ENCODE data around the gene NMNAT3. TPM values are rescaled to one million over a fixed set of nuclear protein-coding genes. Genes with fewer than 3 reads are reported as not detected.

NMNAT3 gene
- total RNA-seq, 1 donor from 2014 or later: 2.5 TPM

DNA sequence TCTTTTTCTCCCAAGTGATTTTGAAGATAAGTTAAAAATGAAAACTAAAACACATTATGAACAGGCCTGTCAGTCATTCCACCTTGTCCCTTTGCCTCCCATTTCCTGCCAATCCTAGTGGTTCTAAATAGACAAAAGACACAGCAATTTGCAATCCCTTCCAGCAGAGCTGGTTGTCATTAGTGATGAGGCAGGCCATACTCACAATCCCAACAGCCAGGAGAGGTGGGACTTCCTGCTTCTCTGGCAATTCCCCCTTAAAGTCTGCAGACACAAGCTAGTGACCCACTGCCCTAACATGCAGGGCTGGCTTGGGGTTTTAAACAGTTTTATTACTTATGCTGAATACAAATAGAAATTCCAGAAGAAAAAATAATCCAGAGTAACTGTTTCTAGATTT, 99.9 kb downstream of the NMNAT3 start:
- TF ChIP-seq, protein P1, sequence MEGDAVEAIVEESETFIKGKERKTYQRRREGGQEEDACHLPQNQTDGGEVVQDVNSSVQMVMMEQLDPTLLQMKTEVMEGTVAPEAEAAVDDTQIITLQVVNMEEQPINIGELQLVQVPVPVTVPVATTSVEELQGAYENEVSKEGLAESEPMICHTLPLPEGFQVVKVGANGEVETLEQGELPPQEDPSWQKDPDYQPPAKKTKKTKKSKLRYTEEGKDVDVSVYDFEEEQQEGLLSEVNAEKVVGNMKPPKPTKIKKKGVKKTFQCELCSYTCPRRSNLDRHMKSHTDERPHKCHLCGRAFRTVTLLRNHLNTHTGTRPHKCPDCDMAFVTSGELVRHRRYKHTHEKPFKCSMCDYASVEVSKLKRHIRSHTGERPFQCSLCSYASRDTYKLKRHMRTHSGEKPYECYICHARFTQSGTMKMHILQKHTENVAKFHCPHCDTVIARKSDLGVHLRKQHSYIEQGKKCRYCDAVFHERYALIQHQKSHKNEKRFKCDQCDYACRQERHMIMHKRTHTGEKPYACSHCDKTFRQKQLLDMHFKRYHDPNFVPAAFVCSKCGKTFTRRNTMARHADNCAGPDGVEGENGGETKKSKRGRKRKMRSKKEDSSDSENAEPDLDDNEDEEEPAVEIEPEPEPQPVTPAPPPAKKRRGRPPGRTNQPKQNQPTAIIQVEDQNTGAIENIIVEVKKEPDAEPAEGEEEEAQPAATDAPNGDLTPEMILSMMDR (IDR thresholded peaks at IDR 0.05): no peak
- Mint-ChIP-seq H3K4me3 (ENCODE audit: unreplicated experiment) (no peak overlapping the region), H3K9me3 (ENCODE audit: unreplicated experiment) (no peaks in the 10 kb centered on the region), H3K4me1 (ENCODE audit: unreplicated experiment) (no peaks in the 10 kb centered on the region), H3K27me3 (ENCODE audit: unreplicated experiment) (peaks cover 18% of the 10 kb centered on the region), H3K27ac (ENCODE audit: unreplicated experiment) (no peak overlapping the region), H3K36me3 (ENCODE audit: unreplicated experiment) (no peaks in the 10 kb centered on the region)
- no peak for DNase-seq (ENCODE audit: extremely low spot score, unreplicated experiment)

GRCh38 chr3:139577346-139577745, 100.4 kb downstream of the NMNAT3 start:
- no peak for DNase-seq (ENCODE audit: extremely low spot score, unreplicated experiment)
- no peaks in the 10 kb centered on the region for H3K36me3 Mint-ChIP-seq (ENCODE audit: unreplicated experiment)
- H3K4me1 Mint-ChIP-seq (ENCODE audit: unreplicated experiment): no peaks in the 10 kb centered on the region
- TF ChIP-seq, protein P1 (IDR thresholded peaks at IDR 0.05): no peak
- no peaks in the 10 kb centered on the region for H3K9me3 Mint-ChIP-seq (ENCODE audit: unreplicated experiment)
- no peak overlapping the region for H3K4me3 Mint-ChIP-seq (ENCODE audit: unreplicated experiment)
- H3K27ac Mint-ChIP-seq (ENCODE audit: unreplicated experiment): no peak overlapping the region
- peaks cover 17% of the 10 kb centered on the region for H3K27me3 Mint-ChIP-seq (ENCODE audit: unreplicated experiment)

DNA sequence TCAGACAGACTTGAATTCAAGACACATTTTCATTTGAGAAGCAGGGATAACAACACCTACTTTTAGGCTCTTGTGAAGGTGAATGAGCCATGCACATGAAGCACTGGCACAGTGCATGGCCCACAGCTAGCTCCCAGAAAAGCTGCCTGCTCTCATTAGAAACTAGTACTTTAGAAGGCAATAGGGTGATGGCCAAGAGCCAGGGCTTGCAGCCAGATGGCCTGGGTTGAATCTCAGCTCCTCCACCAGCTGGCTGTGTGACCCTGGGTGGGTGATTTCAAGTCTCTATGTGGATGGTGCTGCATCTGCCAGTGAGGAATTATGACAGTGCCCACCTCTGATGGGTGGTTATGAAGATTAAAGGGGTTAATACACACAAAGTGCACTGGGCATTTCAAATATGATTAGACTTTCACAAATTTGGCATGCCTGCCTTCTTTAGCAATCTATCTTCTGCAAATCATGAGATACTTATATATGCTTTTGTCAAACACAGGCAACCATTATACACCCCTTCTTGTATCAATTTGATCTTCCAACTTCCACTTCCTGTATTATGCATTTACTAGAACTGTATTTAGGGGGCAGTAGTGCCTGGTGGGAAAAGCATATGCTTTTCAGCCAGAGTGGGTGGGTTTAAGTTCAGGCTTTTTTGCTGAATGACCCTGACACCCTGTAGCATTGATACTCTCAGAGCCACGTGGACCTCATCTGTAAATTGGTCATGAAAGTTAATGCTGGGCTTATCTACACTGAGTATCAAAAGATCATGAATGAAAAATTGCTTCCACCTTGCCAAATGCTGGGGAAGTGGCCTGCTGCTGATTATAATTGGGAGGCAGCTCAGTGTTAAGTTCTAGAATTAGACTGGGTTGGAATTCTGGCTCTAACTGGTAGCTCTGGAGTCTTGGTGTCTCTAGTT, 103.5 kb downstream of the NMNAT3 start:
- Mint-ChIP-seq H3K4me1 (ENCODE audit: unreplicated experiment) (no peaks in the 10 kb centered on the region), H3K9me3 (ENCODE audit: unreplicated experiment) (peaks cover 4% of the 10 kb centered on the region), H3K27me3 (ENCODE audit: unreplicated experiment) (peaks cover 16% of the 10 kb centered on the region), H3K27ac (ENCODE audit: unreplicated experiment) (no peak overlapping the region), H3K36me3 (ENCODE audit: unreplicated experiment) (no peaks in the 10 kb centered on the region), H3K4me3 (ENCODE audit: unreplicated experiment) (no peak overlapping the region)
- TF ChIP-seq, protein P1 (IDR thresholded peaks at IDR 0.05): no peak
- DNase-seq (ENCODE audit: extremely low spot score, unreplicated experiment): no peak

- peaks cover 4% of the 10 kb centered on the region for H3K9me3 Mint-ChIP-seq (ENCODE audit: unreplicated experiment)
- no peaks in the 10 kb centered on the region for H3K36me3 Mint-ChIP-seq (ENCODE audit: unreplicated experiment)
- H3K27me3 Mint-ChIP-seq (ENCODE audit: unreplicated experiment): peaks cover 15% of the 10 kb centered on the region
- H3K4me3 Mint-ChIP-seq (ENCODE audit: unreplicated experiment): no peak overlapping the region
- DNase-seq (ENCODE audit: extremely low spot score, unreplicated experiment): no peak
- no peak overlapping the region for H3K27ac Mint-ChIP-seq (ENCODE audit: unreplicated experiment)
- no peaks in the 10 kb centered on the region for H3K4me1 Mint-ChIP-seq (ENCODE audit: unreplicated experiment)
- TF ChIP-seq, protein P1 (IDR thresholded peaks at IDR 0.05): no peak
Measured at GRCh38 chr3:139572847-139573672, 104.7 kb downstream of the NMNAT3 start.

DNA sequence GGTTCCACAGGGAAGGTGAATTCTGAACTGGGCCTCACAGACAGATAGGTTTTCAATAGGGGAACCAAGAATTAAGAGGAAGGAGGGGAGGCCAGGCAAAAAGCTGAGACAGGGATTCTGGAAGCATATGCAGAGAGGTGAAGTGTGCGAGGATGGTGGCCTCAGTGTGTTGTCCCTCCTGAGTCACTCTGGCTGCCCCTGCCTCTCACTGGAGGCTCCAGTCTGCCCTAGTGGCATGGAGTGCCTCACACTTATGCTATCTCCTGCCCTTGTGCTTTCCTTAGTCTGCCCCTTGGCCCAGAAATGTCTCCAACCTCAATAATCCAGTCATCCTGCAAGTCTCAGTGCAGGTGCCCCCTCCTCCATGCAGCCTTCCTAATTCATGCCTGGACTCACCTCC, 106.1 kb downstream of the NMNAT3 start:
- TF ChIP-seq, protein P1 (IDR thresholded peaks at IDR 0.05): no peak
- Mint-ChIP-seq H3K36me3 (ENCODE audit: unreplicated experiment) (no peaks in the 10 kb centered on the region), H3K27ac (ENCODE audit: unreplicated experiment) (no peak overlapping the region), H3K27me3 (ENCODE audit: unreplicated experiment) (peaks cover 16% of the 10 kb centered on the region), H3K9me3 (ENCODE audit: unreplicated experiment) (peaks cover 4% of the 10 kb centered on the region), H3K4me3 (ENCODE audit: unreplicated experiment) (no peak overlapping the region), H3K4me1 (ENCODE audit: unreplicated experiment) (no peaks in the 10 kb centered on the region)
- DNase-seq (ENCODE audit: extremely low spot score, unreplicated experiment): no peak

Measured in osteocyte (in vitro differentiated cells).